Measurements from ENCODE around the gene TRMT61A.

TRMT61A gene

GRCh38 chr14:103563226-103563620, 34.2 kb downstream of the TRMT61A start:
- no peak for DNase-seq (ENCODE audit: low read depth in 2 of 2)

- DNase-seq (ENCODE audit: low read depth in 2 of 2): no peak
These were observed 35.0 kb downstream of the TRMT61A start for GRCh38 chr14:103563844-103564505.

GRCh38 chr14:103568952-103569351, 40.0 kb downstream of the TRMT61A start:
- no peak for DNase-seq (ENCODE audit: low read depth in 2 of 2)

- DNase-seq (ENCODE audit: low read depth in 2 of 2): no peak
These were observed 40.4 kb downstream of the TRMT61A start for GRCh38 chr14:103569408-103569807.

- DNase-seq (ENCODE audit: low read depth in 2 of 2): no peak
These were observed 45.1 kb downstream of the TRMT61A start for GRCh38 chr14:103574104-103574503.

DNA sequence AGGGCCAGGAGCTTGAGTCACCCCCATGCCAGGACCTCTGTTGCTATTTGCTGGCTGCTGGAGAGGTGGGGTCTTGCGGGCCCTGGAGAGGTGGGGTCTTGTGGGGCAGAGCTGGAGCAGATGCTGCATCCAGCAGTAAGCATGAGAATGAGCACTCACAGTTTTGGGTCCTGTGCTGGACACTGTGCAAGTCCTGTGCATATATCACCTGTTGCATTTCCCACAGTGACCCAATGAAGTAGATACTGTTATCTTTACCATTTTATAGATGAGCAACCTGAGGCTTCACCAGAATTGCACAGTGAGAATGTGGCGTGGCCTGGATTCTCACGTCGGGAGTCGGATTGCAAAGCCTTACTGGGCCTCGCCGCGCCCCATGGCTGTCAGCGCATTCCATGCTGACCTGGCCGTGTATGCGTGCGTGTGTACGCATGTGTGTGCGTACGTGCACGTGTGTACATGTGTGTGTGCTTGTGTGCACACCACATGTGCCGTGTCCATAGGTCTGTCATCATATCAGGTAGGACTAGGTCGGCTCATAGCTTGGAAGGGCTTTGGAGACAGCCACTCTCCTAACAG, 45.8 kb downstream of the TRMT61A start:
- no peak for DNase-seq (ENCODE audit: low read depth in 2 of 2)

DNA sequence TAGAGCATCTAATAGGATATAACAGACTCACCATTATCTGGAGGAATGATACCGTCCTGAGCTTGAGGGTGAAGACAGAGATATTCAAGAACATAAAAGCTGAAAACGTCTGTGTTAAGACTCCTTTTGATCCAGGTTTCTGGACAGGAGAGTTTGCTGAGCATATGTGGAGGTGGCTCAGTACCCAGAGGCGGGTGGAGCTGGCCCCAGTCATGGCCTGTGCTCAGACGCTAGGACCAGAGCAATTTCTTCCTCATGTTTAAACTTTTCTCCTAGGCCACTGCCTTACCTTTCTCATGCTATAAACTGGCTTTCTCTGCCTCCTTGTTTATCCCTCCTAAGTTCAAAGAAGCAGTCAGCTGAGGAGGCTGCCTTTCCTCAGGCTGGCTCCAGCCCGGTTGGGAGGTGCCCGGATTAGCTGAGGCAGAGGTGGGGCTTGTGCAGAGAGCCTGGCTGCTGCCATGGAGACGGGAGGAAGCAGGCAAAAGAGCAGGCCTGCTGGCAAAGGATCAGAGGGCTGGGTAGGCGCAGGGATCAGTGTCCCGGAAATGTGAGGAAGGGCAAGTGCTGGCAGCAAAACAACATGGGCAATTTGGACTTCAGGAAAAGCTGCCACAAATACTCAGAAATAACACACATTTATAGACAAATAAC, 47.5 kb downstream of the TRMT61A start:
- DNase-seq (ENCODE audit: low read depth in 2 of 2): no peak

- no peak for DNase-seq (ENCODE audit: low read depth in 2 of 2)
These were observed 49.5 kb downstream of the TRMT61A start for GRCh38 chr14:103578401-103579075.

DNA sequence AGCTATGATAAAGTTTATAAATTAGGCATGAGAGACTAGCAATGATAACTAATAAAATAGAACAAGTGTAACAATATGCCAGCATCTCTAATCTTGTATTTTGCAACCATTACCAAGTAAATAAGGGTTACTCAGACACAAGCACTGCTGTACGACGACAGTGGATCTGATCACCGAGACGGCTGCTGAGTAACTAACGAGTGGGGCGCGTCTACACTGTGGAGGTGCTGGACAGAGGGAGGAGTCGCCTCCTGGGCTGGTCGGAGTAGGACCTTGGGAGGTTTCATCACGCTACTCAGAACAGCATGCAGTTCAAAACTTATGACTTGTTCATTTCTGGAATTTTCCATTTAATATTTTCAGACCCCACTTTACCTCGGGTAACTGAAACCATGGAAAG, 52.2 kb downstream of the TRMT61A start:
- no peak for DNase-seq (ENCODE audit: low read depth in 2 of 2)

DNA sequence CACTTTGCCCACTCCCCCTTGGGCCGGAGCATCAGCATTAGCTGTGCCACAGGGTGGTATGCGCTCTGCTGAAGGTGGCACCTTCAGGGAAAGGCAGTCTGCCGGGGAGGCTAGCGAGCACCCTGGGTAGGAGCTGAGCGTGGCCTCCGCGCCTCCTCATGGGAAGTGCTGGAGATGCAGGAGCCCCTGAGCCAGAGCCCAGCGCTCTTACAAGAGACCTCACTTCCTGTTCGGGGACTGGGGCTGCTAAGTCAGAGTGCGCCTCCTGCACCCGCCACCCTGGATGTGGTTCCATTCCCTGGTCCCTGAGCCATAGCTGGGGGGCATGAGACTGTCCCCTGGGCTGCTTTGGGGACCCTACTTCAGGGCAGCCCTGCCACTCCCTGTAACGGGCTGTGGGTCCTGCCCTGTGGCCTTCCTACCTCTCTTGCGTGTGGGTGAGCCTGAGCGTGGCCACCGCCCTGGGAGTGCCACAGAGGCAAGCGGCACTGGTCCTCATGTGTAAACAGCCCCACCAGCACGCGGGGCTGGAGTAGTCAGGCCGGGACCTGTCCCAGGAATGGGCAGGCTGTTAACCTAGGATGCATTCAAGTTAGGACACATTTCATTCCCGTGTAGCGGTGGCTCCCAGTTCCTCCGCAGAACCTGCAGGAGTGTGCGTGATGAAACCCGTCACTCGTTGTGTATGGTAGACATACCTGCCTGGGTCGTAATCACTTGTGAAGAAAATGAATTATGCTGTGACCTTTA, 53.1 kb downstream of the TRMT61A start:
- DNase-seq (ENCODE audit: low read depth in 2 of 2): no peak

GRCh38 chr14:103584326-103584915, 55.4 kb downstream of the TRMT61A start:
- no peak for DNase-seq (ENCODE audit: low read depth in 2 of 2)

Measured in stimulated activated CD8-positive, alpha-beta memory T cell treated with anti-CD3 and anti-CD28 coated beads, Interleukin-15, amount 100 ng/mL, for 48 hours (primary cell).